GM19463 (cell line): ENCODE data around the gene RTP3.
"Not testable (repeated sequence)": the region's sequence is repeated elsewhere in the genome, so short reads cannot be mapped to it uniquely, and the experiment has no call there.

ENCODE experiments used
- ATAC-seq: cut with Tn5 transposase; IDR thresholded peaks from one replicate; pipeline ENCODE4 v1.9.1; 2021; ENCODE audit warnings: mild to moderate bottlenecking, moderate library complexity; ENCODE audit not compliant: unreplicated experiment

The RTP3 gene

DNA sequence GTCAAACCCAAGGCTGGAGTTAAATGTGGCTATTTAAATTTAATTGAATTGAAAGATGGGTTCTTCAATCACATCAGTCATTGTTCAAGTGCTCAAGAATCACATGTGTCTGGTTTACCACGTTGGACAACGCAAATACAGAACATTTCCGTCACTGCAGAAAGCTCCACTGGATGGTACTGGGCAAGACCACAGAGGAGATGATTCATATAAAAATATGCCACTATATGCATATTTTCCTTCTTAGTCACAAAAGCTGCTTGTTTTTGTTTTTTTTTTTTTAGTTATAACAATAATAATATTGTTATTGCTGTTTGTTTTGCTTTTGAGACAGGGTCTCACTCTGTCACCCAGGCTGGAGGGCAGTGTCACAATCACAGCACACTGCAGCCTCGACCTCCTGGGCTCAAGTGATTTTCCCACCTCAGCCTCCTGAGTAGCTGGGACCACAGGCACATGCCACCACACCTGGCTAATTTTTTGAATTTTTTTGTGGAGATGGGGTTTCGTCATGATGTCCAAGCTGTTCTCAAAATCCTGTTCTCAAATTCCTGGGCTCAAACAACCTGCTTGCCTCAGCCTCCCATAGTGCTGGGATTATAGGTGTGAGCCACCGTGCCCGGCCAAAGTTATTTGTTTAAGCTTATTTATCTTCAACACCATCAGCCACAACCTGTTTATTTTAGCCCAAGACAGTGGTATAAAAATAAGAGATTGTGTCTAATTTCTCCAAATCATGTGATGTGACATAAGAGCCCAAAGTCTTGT, 19.4 kb downstream of the RTP3 start:
- no peak for ATAC-seq

DNA sequence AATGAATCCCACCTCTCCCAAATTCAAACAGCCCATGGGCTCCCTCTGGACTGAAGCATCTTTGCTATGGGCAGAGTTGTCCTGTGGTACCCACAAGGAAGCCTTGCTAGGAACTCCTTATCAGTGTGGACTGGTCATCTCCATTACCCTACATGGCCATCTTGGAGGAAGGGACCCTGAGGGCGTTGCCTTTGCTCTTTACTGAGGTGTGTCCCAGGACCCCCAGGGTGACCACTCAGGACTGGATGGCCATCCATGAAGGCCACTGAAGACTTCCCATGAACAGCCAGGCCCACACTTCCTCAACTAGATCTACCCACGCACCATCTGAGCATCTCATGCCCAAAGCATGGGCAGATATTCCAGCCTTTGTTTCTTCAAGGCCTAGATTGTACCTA, 20.0 kb downstream of the RTP3 start:
- ATAC-seq: no peak

DNA sequence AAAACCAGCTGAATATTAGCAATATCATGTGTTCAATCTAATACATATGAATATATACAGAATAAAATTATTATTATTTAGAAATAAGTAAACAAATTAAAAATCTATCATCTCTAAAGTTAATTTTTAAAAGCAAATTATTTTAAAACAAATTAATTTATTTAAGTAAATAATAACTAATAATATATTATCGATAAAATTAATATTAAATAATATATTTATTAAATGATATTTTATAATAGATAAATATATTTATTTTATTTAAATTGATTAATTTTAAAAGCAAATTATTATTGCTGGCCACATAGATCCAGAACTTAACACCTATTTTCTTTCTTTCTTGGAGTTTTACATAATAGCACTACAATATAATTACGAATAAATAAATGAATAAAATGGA, 22.2 kb downstream of the RTP3 start:
- ATAC-seq: no peak

DNA sequence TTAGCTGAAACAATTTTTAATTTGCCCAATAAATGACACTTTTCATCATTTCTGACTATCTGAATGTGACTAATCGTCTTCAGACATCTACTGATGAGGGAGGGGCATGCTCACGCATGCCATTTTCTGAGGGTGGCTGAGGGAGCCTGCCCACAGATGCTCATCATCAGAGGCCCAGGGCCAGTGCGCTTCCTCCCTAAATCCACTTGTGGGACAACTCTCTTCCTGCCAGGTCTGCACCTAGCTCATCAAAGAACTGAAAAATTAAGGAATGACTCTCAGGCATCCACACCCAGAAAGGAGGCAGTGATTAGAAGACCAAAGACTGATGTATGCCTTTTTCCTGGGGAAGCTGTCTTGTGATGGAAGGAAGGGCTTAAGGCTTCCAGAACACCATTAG, 22.8 kb downstream of the RTP3 start:
- no peak for ATAC-seq

DNA sequence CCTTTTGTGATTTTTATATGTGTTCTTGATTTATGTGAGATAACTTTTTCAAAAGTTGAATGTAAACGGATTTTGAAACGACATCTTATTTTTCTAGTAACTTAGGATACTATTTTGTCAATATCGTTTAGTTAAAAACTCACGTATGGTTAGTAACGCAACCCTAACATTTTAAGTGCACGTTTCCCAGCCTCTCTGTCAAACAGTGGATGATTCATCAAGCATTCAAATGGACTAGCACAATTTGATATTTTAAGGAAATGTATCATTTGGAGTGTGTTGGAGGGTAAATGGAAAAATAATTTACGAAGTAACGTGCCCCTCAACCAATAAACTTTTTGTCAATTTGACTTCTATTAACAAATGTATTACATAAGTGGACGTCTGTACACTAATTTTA, 23.3 kb downstream of the RTP3 start:
- ATAC-seq: no peak

DNA sequence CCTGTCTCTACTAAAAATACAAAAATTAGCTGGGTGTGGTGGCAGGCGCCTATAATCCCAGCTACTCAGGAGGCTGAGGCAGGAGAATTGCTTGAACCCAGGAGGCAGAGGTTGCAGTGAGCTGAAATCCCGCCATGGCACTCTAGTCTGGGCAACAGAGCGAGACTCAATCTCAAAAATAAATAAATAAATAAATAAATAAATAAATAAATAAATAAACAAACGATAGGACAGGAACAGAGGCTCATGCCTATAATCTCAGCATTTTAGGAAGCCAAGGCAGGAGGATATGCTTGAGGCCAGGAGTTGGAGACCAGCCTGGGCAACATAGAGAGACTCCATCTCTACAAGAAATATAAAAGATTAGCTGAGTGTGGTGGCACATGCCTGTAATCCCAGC, 24.4 kb downstream of the RTP3 start:
- ATAC-seq: not testable (repeated sequence)

DNA sequence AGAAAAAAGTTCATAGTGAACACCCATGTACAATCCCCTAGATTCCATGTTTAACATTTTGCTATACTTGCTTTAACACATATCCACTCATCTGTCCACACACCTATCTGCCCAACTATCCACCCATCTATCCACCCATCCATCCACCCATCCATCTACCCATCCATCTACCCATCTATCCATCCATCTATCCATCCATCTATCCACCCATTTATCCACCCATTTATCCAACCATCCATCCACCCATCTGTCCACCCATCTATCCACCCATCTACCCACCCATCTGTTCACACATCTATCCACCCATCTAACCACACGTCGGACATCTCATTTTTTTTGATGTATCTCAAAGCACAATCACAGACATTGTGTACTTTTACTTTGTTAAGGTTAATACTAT, 25.8 kb downstream of the RTP3 start:
- no peak for ATAC-seq

DNA sequence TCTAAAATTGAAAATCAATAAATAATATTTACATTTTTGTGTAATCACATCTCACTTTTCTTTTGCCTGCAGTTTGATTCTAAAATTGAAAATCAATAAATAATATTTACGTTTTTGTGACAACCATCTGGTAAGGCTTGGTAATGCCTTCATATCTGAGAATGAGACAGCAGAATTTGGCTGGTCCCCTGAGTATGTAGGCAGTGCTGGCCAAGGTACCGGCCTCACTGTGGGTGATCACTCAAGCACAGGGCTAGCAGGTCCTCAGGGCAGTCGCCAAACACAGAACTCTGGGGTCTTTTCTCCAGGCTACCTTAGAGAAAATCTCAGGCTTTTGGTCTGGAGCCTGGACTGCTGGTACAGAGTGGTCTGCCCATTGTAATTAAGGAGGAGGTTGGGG, 26.2 kb downstream of the RTP3 start:
- ATAC-seq: no peak

DNA sequence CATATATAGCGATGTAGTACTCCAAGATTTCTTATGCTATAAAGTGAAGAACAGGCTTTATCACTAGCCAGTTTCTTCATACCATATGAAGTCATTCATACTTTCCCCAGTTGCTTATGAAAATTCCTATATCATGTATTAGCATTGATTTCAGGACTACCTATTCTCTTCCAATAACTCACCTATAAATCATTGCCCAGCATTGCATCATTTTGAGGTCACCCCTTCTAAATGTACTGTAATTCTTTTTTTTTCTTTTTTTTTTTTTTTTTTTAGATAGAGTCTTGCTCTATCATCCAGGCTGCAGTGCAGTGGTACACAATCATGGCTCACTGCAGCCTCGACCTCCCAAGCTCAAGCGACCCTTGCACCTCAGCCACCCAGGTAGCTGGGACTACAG, 27.1 kb downstream of the RTP3 start:
- no peak for ATAC-seq

DNA sequence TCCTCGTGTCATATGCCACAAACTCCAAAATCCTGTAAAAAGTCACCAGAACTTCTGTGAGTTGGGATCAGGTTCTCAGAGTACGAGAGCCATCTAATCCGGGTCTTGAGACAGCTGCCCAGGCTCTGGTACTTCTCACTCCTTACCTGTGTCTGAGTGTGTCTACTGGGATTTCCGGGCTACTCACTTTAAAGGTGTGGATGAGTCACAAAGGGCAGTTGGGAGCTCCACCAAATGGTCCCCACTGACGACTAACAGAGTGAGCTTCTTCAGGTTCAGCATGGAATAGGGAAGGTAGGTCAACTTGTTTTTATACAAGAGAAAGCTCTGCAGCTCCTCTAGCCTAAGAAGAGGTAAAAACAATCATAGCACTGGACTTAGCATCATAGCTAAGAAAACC, 29.5 kb downstream of the RTP3 start:
- no peak for ATAC-seq

DNA sequence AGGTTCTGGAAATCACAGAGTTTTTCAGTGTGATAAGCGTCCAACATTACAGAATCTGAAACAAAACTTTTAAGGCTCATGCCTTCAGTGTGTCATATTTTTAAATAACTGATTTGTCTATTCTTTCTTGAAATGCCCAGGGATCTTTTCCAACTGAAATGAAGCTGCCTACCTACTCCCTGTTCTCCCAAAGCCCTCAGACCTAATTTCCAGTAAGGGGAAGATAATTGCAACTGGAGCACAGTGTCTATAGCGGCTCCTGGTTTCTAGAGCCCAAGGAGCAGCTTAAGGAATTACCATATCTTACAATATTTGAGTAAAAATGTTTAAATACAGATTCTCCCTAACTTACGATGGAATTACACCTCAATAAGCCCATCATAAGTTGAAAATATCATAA, 35.3 kb downstream of the RTP3 start:
- no peak for ATAC-seq

DNA sequence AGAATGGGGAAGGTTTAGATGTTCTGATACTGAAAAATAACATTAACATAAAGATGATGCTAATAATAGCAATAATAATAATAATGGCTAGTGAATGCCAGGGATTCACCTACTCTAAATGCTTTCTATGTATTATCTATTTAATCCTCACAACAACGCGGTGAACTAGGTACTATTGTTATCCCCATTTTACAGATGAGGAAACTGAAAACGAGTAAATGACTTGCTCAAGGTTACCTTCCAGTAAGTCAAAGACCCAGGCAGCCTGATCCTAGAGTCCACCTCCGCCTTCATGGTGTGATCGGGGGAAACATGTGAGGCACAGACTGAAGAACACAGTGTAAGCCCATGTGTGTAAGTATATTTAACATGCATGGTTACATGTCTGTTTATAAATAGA, 38.0 kb downstream of the RTP3 start:
- no peak for ATAC-seq

DNA sequence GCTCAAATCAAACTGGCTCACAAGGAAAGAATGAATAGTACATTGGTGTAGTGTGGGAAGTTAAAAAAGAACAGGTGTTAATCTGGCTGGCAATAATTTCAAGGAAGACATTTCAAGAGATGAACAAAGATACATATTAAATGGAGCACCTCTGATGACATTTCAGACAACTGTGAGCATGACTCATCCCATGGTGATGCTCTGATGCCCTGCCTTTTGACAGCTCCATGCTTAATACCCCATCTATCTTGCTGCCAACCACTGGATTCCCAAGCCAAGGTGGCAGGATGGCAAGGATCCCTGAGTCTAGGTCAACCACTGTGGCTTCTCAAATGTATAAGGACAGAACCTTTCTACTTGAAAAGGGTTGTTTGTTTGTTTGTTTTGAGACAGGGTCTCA, 39.0 kb downstream of the RTP3 start:
- ATAC-seq: no peak

DNA sequence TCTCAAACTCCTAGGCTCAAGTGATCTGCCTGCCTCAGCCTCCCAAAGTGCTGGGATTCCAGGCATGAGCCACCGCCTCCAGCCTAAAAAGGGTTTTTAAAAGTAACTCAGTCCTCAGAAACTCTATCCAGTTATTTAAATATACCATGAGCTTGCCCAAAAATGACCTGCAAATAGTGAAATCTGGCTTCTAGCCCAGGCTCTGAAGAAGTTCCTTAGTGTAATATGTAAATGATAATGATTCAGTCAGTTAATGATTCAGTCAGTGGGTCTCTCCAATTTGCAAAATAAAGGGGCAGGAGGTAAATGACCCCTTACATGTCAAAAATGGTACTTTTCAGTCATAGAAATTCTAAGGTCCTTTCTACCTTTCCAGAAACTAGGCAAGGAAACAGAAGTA, 39.5 kb downstream of the RTP3 start:
- ATAC-seq: no peak

DNA sequence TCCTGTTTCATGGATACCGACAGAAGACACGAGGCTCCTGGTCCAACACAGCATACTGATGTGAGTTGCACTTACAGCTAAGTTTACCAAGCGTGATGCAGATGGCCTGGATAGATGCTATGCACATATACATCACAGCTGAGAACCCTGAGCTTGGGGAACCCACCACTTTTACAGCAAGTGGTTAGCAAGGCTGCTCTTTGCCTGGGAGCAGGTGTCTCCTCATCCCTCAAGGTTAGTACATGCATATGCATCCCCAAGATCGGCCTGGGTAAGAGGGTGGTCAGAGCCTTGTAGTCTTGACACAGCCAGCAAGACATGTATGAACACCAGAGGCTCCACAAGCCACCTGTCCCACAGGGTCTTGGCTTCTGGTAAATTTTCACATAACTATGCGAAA, 40.0 kb downstream of the RTP3 start:
- ATAC-seq: no peak

DNA sequence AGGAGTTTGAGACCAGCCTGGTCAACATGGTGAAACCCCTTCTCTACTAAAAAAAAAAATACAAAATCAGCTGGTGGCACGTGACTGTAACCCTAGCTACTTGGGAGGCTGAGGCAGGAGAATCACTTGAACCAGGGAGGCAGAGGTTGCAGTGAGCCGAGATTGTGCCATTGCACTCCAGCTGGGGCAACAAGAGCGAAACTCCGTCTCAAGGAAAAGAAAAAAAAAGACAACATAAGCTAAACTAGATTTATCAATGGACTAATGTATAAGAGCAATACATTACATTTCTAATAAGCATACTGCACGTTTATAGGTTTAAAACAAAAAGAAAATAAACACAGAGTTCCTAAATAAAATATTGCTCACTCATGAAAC, 40.6 kb downstream of the RTP3 start:
- not testable (repeated sequence) for ATAC-seq

DNA sequence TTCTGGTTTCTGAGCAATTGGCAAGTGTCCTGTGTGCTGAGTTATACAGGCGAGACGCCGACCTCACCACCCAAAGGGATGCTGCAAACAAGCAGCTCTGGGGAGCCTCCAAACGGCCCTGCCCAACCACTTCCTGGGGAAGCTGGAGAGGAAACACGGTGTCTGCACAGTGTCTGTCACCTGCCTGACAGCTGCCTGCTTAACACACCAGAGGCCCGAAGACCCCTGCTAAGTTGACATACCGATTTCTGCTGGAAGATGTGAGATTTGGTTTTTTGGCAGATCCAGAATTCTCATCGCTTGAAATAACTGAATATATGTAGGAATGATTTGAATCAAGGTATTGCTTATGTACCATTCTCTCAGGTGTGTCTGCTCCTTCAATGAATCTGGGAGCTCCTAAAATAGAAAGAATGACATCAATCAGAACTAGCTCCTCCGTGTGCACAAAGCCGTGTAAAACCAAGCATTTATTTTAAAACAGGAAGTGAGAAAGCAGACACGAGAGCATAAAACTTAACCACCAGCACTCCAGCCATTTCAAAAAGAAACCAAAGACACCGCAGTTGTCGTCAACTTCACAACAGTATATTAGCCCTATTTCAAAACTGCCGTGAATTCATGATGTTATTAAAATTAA, 41.1 kb downstream of the RTP3 start:
- peak; percentile 72 for ATAC-seq

DNA sequence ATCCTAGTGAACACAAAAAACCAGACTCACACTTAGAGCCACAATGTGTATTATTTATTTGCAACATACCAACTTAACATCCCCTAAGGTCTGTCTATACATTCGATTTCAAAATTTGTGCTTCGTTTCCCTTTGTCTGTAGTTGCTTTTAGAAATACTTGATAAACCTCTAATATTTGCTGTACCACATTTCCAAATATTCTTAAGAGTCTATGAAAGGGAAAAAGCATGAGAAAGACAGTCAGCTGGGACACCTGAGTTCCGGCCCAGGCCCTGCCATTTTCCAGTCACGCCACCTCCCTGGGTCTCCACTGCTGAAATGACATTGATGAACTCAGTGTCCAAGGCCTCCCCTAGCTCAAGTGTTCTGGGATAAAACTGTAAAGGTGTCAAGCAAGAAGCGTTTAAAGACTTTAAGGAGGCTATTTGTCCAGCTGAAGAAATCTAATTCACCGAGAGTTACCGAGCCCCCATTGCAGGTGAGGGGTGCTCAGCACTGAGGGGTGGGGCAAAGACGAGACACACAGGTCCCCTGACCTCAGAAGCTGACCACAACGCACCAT, 41.7 kb downstream of the RTP3 start:
- ATAC-seq: no peak

DNA sequence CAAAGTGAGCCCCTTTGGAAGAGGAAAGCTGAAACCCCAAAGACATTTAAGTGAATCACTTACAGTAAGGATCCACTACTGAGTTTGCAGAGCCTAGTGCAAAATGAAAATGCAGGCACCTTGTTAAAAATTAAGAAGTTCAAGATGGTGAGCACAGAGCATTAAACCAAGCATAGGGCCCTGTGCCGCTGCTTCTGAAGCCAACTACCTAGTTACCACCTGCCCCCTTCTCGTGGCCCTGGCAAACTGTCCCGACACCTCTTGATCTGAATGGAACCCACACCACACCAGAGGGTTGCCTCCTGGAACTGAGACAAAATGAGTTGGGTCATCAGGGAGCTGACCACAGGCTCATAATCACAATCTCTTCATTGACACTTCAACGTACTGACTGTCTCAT, 42.8 kb downstream of the RTP3 start:
- ATAC-seq: no peak

DNA sequence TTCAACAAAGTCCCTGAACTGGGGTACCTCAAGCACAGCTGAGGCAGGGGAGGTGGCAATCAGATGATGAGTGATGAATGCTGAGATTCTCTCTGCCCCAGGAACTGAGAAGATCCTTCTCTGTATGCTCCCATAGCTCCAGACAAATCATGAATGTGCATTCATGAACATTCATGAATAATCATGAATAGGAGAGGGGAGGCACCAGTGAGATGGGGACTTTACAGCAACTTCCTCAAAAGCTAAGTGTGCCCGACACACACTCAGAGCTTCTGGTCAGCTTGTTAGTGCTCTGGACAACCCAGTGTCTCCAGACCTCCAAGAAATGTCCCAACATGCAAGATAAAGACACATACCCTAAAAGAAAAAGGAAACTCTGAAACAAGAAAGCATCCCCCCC, 44.1 kb downstream of the RTP3 start:
- no peak for ATAC-seq

DNA sequence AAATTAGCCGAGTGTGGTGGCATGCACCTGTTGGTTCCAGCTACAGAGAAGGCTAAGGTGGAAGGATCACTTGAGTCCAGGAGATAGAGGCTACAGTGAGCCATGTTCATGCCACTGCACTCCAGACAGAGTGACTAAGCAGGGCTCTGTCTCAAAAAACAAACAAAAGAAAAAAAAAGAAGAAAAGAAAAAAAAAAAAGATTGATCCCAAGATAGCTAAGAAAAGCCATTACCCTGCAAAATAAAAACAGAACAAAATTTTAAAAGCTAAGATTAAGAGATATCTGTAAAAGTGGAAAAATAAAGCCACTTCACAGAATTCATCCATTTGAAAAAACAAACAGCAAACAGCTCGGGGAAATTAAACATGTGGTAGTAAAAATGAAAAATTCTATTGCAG, 44.6 kb downstream of the RTP3 start:
- no peak for ATAC-seq

DNA sequence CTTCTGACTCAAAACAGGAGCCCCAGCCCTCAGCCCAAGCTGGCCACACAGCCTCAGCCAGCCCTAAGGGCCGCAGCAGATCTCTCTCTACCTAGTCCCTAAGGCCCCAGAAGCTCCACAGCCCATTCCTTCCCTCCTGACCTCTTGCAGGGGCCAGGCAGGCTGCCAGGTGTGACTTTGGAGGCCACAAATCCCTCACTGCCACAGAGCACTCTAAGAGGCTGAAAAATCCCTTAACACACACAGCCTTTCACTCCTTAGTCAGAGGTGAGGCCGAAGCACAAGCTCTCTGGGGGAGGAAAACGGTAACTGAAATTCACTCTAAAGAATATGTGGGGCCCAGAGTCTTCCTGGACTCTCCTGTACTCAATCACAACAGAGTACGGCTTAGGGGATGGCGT, 45.0 kb downstream of the RTP3 start:
- no peak for ATAC-seq
